Effector memory CD4-positive, alpha-beta T cell (primary cell): ENCODE data around the gene GALNT11.
"Not testable (repeated sequence)": the region's sequence is repeated elsewhere in the genome, so short reads cannot be mapped to it uniquely, and the experiment has no call there.

Experiments used
- DNase-seq, 3 donors: peaks; one replicate each; pipeline ENCODE4 v3.0.0-alpha.2; 2020
- H3K27ac ChIP-seq: 2 replicates; pipeline ENCODE4 v1.7.0; 2013; ENCODE audit warnings: mild to moderate bottlenecking, low read length, moderate library complexity; ENCODE audit not compliant: insufficient read depth, poor library complexity, severe bottlenecking
- H3K27me3 ChIP-seq: replicated peaks from 2 replicates; pipeline ENCODE4 v1.7.0; 2013; ENCODE audit warnings: mild to moderate bottlenecking, low read length; ENCODE audit not compliant: insufficient read depth, control insufficient read depth, poor library complexity, severe bottlenecking
- H3K36me3 ChIP-seq: 2 replicates; pipeline ENCODE4 v1.7.0; 2013; ENCODE audit warnings: mild to moderate bottlenecking, low read length, moderate library complexity; ENCODE audit not compliant: control insufficient read depth, insufficient read depth
- H3K4me1 ChIP-seq: 2 replicates; pipeline ENCODE4 v1.7.0; 2013; ENCODE audit warnings: low read length, mild to moderate bottlenecking; ENCODE audit not compliant: control insufficient read depth, insufficient read depth, poor library complexity, severe bottlenecking
- H3K4me3 ChIP-seq: 2 replicates; pipeline ENCODE4 v1.7.0; 2013; ENCODE audit warnings: low read length, low read depth, mild to moderate bottlenecking; ENCODE audit not compliant: insufficient read depth, poor library complexity, severe bottlenecking
- H3K9me3 ChIP-seq: 2 replicates; pipeline ENCODE4 v1.7.0; 2013; ENCODE audit warnings: mild to moderate bottlenecking, low read length, moderate library complexity; ENCODE audit not compliant: control insufficient read depth

The GALNT11 gene

DNA sequence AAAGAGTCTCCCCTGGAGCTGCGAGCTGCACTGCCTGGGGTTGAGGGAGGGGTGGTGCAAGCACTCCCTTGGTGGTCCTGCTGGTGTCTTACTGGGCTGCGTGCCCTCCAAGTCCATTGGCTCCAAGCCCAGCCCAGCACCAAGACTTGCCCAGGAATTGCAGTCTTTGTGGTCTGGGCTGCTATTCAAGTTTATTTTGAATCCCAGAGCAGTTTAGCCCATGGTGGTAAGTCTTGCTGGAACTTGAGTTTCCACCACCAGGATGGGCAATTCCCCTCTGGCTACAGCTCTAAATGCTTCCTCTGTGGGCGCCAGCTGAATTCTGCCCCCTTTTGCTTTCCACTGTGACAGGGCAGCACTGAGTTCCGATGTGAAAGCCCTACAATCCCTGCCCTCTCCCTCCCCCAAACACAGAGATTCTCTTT lies 25.1 kb downstream of the GALNT11 start:
- Histone ChIP-seq H3K27ac (no peak overlapping the region), H3K4me3 (no peak overlapping the region), H3K27me3 (no peaks in the 10 kb centered on the region), H3K9me3 (no peaks in the 10 kb centered on the region), H3K4me1 (no peaks in the 10 kb centered on the region), H3K36me3 (no peaks in the 10 kb centered on the region)
- DNase-seq, result no peak

DNA sequence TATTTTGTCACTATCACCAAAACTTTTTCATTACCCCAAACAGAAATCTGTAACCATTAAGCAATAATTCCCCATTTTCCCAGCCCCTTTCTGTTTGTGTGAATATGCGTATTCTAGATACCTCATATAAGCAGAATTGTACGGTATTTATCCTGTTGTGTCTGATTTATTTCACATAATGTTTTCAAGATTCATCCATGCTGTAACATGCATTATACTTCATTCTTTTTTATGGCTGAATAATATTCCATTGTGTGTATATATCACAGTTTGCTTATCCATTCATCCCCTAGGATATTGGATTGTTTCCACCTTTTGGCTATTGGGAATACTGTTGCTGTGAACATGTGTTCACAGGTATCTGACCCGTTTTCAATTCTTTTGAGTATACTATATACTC lies 26.5 kb downstream of the GALNT11 start:
- H3K4me3 ChIP-seq, result no peak overlapping the region
- no peaks in the 10 kb centered on the region for H3K9me3 ChIP-seq

DNA sequence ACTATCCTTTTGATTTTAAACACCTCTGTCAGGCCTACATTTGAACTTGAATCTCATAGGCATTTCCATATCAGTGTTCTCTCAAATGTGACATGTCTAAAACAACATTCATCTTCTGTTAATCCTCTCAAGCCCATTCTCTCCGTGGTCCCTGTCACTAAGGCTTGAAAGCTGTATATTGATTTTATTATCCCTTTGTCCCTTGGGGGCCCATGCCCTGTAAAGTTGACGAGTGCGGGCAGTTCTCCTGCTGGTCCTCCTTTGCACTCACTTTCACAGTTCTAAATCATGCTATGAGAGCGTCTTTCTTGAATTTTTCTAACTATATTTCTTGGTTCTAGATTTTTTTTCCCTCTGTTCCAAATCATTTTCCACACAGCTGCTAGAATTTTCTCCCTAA lies 27.3 kb downstream of the GALNT11 start:
- no peaks in the 10 kb centered on the region for H3K4me1 ChIP-seq
- no peak overlapping the region for H3K4me3 ChIP-seq
- no peaks in the 10 kb centered on the region for H3K27me3 ChIP-seq
- no peaks in the 10 kb centered on the region for H3K36me3 ChIP-seq
- no peaks in the 10 kb centered on the region for H3K9me3 ChIP-seq
- no peak overlapping the region for H3K27ac ChIP-seq
- DNase-seq, result no peak

More for the DNA sequence above, 26.5 kb downstream of the GALNT11 start:
- Histone ChIP-seq H3K27me3 (no peaks in the 10 kb centered on the region), H3K36me3 (no peaks in the 10 kb centered on the region), H3K27ac (no peak overlapping the region), H3K4me1 (no peaks in the 10 kb centered on the region)
- no peak for DNase-seq

DNA sequence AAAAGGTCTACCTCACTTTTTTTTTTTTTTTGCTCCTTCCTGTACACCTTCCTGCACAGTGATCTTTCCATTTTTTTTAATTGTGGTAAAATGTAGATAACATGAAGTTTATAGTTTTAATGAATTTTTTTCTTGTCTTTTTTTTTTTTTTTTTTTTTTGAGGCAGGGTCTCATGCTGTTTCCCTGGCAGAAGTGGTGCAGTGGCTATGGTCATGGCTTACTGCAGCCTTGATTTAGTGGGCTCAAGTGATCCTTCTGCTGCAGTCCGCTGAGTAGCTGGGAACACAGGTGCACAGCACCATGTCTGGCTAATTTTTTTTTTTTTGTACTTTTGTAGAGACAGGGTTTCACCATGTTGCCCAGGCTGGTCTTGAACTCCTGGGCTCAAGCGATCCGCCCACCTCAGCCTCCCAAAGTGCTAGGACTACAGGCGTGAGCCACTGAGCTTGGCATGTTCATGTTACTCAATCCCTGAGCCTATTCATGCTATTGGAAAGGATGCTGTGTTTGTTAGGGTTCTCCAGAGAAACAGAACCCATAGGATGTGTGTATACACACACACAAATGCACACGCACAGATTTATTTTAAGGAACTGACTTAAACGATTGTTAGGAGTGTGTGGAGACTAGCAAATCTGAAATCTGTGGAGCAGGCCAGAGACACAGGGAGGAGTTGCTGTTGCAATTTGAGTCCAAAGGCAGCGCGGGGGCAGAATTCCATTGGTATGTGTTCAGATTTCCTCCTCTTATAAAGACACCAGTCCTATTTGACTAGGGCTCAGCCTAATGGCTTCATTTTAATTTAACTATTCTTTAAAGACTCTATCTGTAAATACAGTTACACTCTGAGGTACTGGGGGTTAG lies 29.1 kb downstream of the GALNT11 start:
- no peaks in the 10 kb centered on the region for H3K27me3 ChIP-seq
- H3K4me1 ChIP-seq, result no peaks in the 10 kb centered on the region
- H3K4me3 ChIP-seq, result no peak overlapping the region
- H3K9me3 ChIP-seq, result no peaks in the 10 kb centered on the region
- H3K27ac ChIP-seq, result no peak overlapping the region
- DNase-seq, result no peak
- no peaks in the 10 kb centered on the region for H3K36me3 ChIP-seq

DNA sequence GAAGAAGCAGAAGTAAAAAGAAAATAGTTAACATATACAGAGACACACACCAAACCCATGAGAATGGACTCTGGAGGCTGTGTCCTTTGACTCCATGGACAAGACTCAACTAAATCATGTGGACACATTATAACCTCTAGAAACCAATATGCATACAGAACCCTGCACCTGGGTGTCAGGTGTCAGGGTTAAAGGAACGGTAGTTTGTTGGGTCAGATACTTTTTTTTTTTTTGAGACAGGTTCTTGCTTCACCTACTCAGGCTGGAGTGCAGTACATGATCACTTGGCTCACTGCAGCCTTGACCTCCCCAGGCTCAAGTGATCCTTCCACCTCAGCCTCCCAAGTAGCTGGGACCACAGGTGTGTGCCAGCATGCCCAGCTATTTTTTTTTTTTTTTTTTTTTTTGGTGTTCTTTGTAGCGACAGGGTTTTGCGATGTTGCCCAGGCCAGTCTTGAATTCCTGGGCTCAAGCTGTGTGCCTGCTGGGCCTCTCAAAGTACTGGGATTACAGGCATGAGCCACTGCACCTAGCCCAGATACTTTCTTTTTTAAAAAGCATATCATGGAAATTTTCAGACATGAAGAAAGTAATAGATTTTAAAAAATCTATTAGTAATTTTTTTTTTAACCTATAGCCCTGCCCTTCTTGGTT lies 31.3 kb downstream of the GALNT11 start:
- Histone ChIP-seq H3K9me3 (no peaks in the 10 kb centered on the region), H3K27me3 (no peaks in the 10 kb centered on the region), H3K27ac (no peak overlapping the region), H3K4me1 (no peaks in the 10 kb centered on the region), H3K4me3 (no peak overlapping the region), H3K36me3 (no peaks in the 10 kb centered on the region)
- DNase-seq, result no peak

DNA sequence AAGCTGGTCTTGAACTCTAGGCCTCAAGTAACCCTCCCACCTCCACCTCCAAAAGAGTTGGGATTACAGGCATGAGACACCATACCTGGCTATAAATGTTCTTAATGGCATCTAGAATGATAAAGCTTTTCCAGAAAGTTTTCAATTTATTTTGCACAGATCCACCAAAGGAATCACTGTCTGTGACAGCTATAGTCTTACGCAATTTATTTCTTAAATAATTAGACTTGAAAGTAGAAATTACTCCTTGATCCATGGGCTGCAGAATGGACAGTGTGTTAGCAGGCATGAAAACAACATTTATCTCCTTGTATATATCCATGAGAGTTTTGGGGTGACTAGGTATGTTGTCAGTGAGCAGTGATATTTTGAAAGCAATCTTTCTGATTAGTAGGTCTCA lies 33.8 kb downstream of the GALNT11 start:
- no peaks in the 10 kb centered on the region for H3K4me1 ChIP-seq
- no peak for DNase-seq
- no peaks in the 10 kb centered on the region for H3K9me3 ChIP-seq
- no peak overlapping the region for H3K4me3 ChIP-seq
- no peaks in the 10 kb centered on the region for H3K27me3 ChIP-seq
- H3K27ac ChIP-seq, result no peak overlapping the region
- H3K36me3 ChIP-seq, result no peaks in the 10 kb centered on the region

DNA sequence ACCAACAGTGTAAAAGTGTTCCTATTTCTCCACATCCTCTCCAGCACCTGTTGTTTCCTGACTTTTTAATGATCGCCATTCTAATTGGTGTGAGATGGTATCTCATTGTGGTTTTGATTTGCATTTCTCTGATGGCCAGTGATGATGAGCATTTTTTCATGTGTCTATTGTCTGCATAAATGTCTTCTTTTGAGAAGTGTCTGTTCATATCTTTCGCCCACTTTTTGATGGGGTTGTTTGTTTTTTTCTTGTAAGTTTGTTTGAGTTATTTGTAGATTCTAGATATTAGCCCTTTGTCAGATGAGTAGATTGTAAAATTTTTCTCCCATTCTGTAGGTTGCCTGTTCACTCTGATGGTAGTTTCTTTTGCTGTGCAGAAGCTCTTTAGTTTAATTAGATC lies 35.6 kb downstream of the GALNT11 start:
- not testable (repeated sequence) for H3K36me3 ChIP-seq, H3K4me1 ChIP-seq, H3K27ac ChIP-seq, H3K9me3 ChIP-seq, DNase-seq, H3K4me3 ChIP-seq, H3K27me3 ChIP-seq

DNA sequence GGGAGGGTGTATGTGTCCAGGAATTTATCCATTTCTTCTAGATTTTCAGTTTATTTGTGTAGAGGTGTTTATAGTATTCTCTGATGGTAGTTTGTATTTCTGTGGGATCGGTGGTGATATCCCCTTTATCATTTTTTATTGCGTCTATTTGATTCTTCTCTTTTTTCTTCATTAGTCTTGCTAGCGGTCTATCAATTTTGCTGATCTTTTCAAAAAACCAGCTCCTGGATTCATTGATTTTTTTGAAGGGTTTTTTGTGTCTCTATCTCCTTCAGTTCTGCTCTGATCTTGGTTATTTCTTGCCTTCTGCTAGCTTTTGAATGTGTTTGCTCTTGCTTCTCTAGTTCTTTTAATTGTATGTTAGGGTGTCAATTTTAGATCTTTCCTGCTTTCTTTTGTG lies 37.7 kb downstream of the GALNT11 start:
- not testable (repeated sequence) for H3K4me1 ChIP-seq, H3K4me3 ChIP-seq, DNase-seq, H3K27me3 ChIP-seq, H3K9me3 ChIP-seq, H3K27ac ChIP-seq, H3K36me3 ChIP-seq

DNA sequence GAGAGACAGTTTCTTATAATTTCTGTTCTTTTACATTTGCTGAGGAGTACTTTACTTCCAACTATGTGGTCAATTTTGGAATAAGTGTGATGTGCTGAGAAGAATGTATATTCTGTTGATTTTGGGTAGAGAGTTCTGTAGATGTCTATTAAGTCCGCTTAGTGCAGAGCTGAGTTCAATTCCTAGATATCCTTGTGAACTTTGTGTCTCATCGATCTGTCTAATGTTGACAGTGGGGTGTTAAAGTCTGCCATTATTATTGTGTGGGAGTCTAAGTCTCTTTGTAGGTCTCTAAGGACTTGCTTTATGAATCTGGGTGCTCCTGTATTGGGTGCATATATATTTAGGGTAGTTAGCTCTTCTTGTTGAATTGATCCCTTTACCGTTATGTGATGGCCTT lies 38.3 kb downstream of the GALNT11 start:
- DNase-seq, H3K36me3 ChIP-seq, H3K9me3 ChIP-seq, H3K27me3 ChIP-seq, H3K4me1 ChIP-seq, H3K27ac ChIP-seq, H3K4me3 ChIP-seq: not testable (repeated sequence)

DNA sequence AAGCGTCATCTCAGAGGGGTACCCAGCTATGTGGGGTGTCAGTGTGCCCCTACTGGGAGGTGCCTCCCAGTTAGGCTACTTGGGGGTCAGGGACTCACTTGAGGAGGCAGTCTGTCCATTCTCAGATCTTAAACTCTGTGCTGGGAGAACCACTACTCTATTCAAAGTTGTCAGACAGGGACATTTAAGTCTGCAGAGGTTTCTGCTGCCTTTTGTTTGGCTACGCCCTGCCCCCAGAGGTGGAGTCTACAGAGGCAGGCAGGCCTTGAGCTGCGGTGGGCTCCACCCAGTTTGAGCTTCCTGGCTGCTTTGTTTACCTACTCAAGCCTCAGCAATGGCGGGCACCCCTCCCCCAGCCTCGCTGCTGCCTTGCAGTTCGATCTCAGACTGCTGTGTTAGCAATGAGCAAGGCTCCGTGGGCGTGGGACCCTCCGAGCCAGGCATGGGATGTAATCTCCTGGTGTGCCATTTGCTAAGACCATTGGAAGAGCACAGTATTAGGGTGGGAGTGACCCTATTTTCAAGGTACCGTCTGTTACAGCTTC lies 40.4 kb downstream of the GALNT11 start:
- H3K27me3 ChIP-seq, H3K4me1 ChIP-seq, H3K27ac ChIP-seq, H3K4me3 ChIP-seq, H3K36me3 ChIP-seq, DNase-seq, H3K9me3 ChIP-seq: not testable (repeated sequence)
